Neural cell (in vitro differentiated cells): ENCODE data around the gene ZNF771.

Experiments used
- EP300 ChIP-seq: fragments of 450-650 bp; conservative IDR thresholded peaks from 2 replicates; pipeline ENCODE4 v1.6.1; 2014; ENCODE audit warnings: antibody characterized with exemption, mild to moderate bottlenecking, moderate library complexity; ENCODE audit not compliant: poor library complexity, severe bottlenecking
- MXI1 ChIP-seq: fragments of 450-650 bp; conservative IDR thresholded peaks from 2 replicates; pipeline ENCODE4 v1.6.1; 2014; ENCODE audit warnings: antibody characterized with exemption, mild to moderate bottlenecking; ENCODE audit not compliant: poor library complexity, severe bottlenecking
- POLR2AphosphoS5 ChIP-seq: IDR thresholded peaks from 2 replicates; pipeline ENCODE4 v1.6.1; 2012
- TAF1 ChIP-seq: IDR thresholded peaks from 2 replicates; pipeline ENCODE4 v1.6.1; 2012; ENCODE audit warnings: low read depth
- TF ChIP-seq, protein P1 (sequence below): fragments of 450-650 bp; IDR thresholded peaks from 2 replicates; pipeline ENCODE4 v1.5.1; 2014; ENCODE audit warnings: antibody characterized with exemption, mild to moderate bottlenecking, moderate library complexity; ENCODE audit not compliant: poor library complexity, severe bottlenecking
- TF ChIP-seq, protein P2 (sequence below): IDR thresholded peaks from 2 replicates; pipeline ENCODE4 v1.6.1; 2012; ENCODE audit warnings: borderline replicate concordance

- TF ChIP-seq, protein P1, sequence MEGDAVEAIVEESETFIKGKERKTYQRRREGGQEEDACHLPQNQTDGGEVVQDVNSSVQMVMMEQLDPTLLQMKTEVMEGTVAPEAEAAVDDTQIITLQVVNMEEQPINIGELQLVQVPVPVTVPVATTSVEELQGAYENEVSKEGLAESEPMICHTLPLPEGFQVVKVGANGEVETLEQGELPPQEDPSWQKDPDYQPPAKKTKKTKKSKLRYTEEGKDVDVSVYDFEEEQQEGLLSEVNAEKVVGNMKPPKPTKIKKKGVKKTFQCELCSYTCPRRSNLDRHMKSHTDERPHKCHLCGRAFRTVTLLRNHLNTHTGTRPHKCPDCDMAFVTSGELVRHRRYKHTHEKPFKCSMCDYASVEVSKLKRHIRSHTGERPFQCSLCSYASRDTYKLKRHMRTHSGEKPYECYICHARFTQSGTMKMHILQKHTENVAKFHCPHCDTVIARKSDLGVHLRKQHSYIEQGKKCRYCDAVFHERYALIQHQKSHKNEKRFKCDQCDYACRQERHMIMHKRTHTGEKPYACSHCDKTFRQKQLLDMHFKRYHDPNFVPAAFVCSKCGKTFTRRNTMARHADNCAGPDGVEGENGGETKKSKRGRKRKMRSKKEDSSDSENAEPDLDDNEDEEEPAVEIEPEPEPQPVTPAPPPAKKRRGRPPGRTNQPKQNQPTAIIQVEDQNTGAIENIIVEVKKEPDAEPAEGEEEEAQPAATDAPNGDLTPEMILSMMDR: no peak
- TF ChIP-seq, protein P2, sequence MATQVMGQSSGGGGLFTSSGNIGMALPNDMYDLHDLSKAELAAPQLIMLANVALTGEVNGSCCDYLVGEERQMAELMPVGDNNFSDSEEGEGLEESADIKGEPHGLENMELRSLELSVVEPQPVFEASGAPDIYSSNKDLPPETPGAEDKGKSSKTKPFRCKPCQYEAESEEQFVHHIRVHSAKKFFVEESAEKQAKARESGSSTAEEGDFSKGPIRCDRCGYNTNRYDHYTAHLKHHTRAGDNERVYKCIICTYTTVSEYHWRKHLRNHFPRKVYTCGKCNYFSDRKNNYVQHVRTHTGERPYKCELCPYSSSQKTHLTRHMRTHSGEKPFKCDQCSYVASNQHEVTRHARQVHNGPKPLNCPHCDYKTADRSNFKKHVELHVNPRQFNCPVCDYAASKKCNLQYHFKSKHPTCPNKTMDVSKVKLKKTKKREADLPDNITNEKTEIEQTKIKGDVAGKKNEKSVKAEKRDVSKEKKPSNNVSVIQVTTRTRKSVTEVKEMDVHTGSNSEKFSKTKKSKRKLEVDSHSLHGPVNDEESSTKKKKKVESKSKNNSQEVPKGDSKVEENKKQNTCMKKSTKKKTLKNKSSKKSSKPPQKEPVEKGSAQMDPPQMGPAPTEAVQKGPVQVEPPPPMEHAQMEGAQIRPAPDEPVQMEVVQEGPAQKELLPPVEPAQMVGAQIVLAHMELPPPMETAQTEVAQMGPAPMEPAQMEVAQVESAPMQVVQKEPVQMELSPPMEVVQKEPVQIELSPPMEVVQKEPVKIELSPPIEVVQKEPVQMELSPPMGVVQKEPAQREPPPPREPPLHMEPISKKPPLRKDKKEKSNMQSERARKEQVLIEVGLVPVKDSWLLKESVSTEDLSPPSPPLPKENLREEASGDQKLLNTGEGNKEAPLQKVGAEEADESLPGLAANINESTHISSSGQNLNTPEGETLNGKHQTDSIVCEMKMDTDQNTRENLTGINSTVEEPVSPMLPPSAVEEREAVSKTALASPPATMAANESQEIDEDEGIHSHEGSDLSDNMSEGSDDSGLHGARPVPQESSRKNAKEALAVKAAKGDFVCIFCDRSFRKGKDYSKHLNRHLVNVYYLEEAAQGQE: no peak
- TF ChIP-seq EP300: no peak
- TF ChIP-seq MXI1: no peak
- TF ChIP-seq TAF1: no peak
- TF ChIP-seq POLR2AphosphoS5: no peak
Measured at GRCh38 chr16:30446203-30446595, 38.8 kb downstream of the ZNF771 start.
